ENCODE data around the gene DENND2C. TPM values are rescaled to one million over a fixed set of nuclear protein-coding genes. Genes with fewer than 3 reads are reported as not detected.

DENND2C gene
- total RNA-seq, 1 experiment from 2014 or later, result 0.70 TPM

DNA sequence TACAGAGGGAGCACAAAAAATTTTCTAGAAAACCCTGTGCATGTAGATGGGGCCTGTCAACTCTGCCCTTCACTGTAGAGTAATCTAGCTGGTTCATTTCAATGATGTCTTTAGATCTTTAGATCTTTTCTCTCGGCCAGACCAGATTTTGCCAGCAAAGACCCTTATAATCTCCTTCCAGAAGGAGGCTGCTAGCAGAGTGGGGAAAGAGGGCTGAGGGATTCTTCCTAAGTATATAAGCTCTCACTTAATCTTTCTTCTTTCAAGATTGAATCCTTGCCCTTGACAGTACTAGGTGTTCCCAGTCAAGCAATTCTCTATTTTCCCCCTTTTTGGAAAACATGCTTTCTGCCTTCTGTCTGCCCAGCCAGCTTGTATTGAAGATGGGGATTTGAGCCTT is 122.8 kb downstream of the DENND2C start:
- 0 out of 2 replicates have a peak, but pooled peaks cover 6% of the 10 kb centered on the region for H3K4me1 ChIP-seq (replicated peaks; ENCODE audit: insufficient read depth)
- intact Hi-C loops (cut with micrococcal nuclease; ENCODE audit: unreplicated experiment), result no loop called here

GRCh38 chr1:114545796-114546195 is 124.1 kb downstream of the DENND2C start:
- POLR2A ChIA-PET (ENCODE audit: unreplicated experiment), result no interaction called here
- Histone ChIP-seq H4K20me1 (ENCODE audit: insufficient read depth) (no peaks in the 10 kb centered on the region), H3K9me3 (ENCODE audit: insufficient read depth, low read depth) (no peaks in the 10 kb centered on the region), H3K4me3 (no peak overlapping the region), H2AFZ (no peak overlapping the region), H3K36me3 (ENCODE audit: low read depth) (no peaks in the 10 kb centered on the region), H3K27ac (no peak overlapping the region), H3F3A (ENCODE audit: insufficient read depth, low read depth) (peaks cover 4% of the 10 kb centered on the region), H3K9me2 (ENCODE audit: insufficient read depth) (no peaks in the 10 kb centered on the region), H3K27me3 (ENCODE audit: insufficient read depth, low read depth) (no peaks in the 10 kb centered on the region), H3K79me2 (ENCODE audit: low read depth) (no peaks in the 10 kb centered on the region), H3K4me1 (replicated peaks; ENCODE audit: insufficient read depth) (peaks cover 14% of the 10 kb centered on the region), H3K4me2 (no peak overlapping the region)
- BruUV-seq (replicated peaks), result no TSS peak
- no peak for TF ChIP-seq EZH2 (IDR thresholded peaks at IDR 0.05; ENCODE audit: low read depth)
- TF ChIP-seq, protein P1, sequence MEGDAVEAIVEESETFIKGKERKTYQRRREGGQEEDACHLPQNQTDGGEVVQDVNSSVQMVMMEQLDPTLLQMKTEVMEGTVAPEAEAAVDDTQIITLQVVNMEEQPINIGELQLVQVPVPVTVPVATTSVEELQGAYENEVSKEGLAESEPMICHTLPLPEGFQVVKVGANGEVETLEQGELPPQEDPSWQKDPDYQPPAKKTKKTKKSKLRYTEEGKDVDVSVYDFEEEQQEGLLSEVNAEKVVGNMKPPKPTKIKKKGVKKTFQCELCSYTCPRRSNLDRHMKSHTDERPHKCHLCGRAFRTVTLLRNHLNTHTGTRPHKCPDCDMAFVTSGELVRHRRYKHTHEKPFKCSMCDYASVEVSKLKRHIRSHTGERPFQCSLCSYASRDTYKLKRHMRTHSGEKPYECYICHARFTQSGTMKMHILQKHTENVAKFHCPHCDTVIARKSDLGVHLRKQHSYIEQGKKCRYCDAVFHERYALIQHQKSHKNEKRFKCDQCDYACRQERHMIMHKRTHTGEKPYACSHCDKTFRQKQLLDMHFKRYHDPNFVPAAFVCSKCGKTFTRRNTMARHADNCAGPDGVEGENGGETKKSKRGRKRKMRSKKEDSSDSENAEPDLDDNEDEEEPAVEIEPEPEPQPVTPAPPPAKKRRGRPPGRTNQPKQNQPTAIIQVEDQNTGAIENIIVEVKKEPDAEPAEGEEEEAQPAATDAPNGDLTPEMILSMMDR (conservative IDR thresholded peaks at IDR 0.05), result no peak
- intact Hi-C loops (cut with micrococcal nuclease; ENCODE audit: unreplicated experiment), result loop anchor here (1.0 kb wide), 1 partner anchor 20 kb away; no protein-coding TSS in a partner anchor
- CTCF ChIA-PET, result no interaction called here
- DNase-seq, result no peak

More for the DNA sequence above, 122.8 kb downstream of the DENND2C start:
- TF ChIP-seq EZH2 (IDR thresholded peaks at IDR 0.05; ENCODE audit: low read depth), result no peak
- TF ChIP-seq, protein P1 (conservative IDR thresholded peaks at IDR 0.05), result no peak
- Histone ChIP-seq H3K79me2 (ENCODE audit: low read depth) (no peaks in the 10 kb centered on the region), H2AFZ (no peak overlapping the region), H3K9me3 (ENCODE audit: insufficient read depth, low read depth) (no peaks in the 10 kb centered on the region), H3K27me3 (ENCODE audit: insufficient read depth, low read depth) (no peaks in the 10 kb centered on the region), H3K36me3 (ENCODE audit: low read depth) (no peaks in the 10 kb centered on the region), H3K27ac (no peak overlapping the region), H3F3A (ENCODE audit: insufficient read depth, low read depth) (no peaks in the 10 kb centered on the region; the same call in 1 of the 2 replicates), H3K4me3 (no peak overlapping the region), H3K4me2 (no peak overlapping the region), H3K9me2 (ENCODE audit: insufficient read depth) (no peaks in the 10 kb centered on the region), H4K20me1 (ENCODE audit: insufficient read depth) (no peaks in the 10 kb centered on the region)
- DNase-seq, result no peak
- CTCF ChIA-PET, result no interaction called here
- BruUV-seq (replicated peaks), result no TSS peak
- POLR2A ChIA-PET (ENCODE audit: unreplicated experiment), result no interaction called here

DNA sequence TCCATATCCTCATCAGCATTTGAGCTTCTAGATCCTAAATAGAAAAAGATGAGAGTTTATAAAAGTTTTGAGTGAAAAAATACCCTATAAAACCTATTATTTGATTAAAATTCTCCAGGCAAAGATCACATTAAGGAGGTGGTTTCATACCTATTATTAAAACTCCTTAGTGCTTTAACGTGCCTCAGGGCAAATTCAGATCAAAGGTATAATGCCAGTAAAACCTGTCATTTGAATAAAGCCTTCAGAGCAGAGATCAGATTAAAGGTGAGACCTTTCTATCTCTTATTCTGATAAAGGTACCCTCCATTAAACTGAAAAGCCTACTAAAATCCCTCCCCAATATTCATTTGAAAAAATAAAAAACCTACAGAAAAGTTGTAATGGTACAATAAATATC is 124.5 kb downstream of the DENND2C start:
- TF ChIP-seq, protein P1 (conservative IDR thresholded peaks at IDR 0.05), result no peak
- H3K27ac ChIP-seq, result no peak overlapping the region
- peaks cover 9% of the 10 kb centered on the region for H3F3A ChIP-seq (ENCODE audit: insufficient read depth, low read depth)
- DNase-seq, result no peak
- ChIA-PET CTCF (no interaction called here), POLR2A (ENCODE audit: unreplicated experiment) (no interaction called here)
- BruUV-seq (replicated peaks), result no TSS peak
- no peak overlapping the region for H3K4me3 ChIP-seq
- no peak overlapping the region for H3K4me2 ChIP-seq
- H3K79me2 ChIP-seq (ENCODE audit: low read depth), result no peaks in the 10 kb centered on the region
- no peaks in the 10 kb centered on the region for H4K20me1 ChIP-seq (ENCODE audit: insufficient read depth)
- intact Hi-C loops (cut with micrococcal nuclease; ENCODE audit: unreplicated experiment), result no loop called here
- H2AFZ ChIP-seq, result no peak overlapping the region
- H3K4me1 ChIP-seq (replicated peaks; ENCODE audit: insufficient read depth), result peaks cover 19% of the 10 kb centered on the region
- no peaks in the 10 kb centered on the region for H3K9me3 ChIP-seq (ENCODE audit: insufficient read depth, low read depth)
- H3K27me3 ChIP-seq (ENCODE audit: insufficient read depth, low read depth), result no peaks in the 10 kb centered on the region
- no peaks in the 10 kb centered on the region for H3K36me3 ChIP-seq (ENCODE audit: low read depth)
- no peaks in the 10 kb centered on the region for H3K9me2 ChIP-seq (ENCODE audit: insufficient read depth)

Measured in PC-9 (cell line).